Peyer's patch (tissue), 4 donors: ENCODE data around the gene CLDN5.

Experiments used
- POLR2A ChIP-seq, 2 donors: fragments of 450-650 bp; IDR thresholded peaks; one replicate each; pipeline ENCODE4 v1.5.1; 2017; ENCODE audit warnings: antibody characterized with exemption in 2 of 2, mild to moderate bottlenecking in 2 of 2, moderate library complexity in 2 of 2
- TF ChIP-seq, protein P1 (sequence below), 6 experiments: fragments of 450-650 bp in 4 of 6; fragments of 200-600 bp in 2 of 6; sonication (generic) in 1 of 6; IDR thresholded peaks; one replicate each; pipeline ENCODE4 v1.5.1; 2017 to 2019; ENCODE audit warnings: antibody characterized with exemption in 6 of 6, mild to moderate bottlenecking in 3 of 6, moderate library complexity in 1 of 6

DNA sequence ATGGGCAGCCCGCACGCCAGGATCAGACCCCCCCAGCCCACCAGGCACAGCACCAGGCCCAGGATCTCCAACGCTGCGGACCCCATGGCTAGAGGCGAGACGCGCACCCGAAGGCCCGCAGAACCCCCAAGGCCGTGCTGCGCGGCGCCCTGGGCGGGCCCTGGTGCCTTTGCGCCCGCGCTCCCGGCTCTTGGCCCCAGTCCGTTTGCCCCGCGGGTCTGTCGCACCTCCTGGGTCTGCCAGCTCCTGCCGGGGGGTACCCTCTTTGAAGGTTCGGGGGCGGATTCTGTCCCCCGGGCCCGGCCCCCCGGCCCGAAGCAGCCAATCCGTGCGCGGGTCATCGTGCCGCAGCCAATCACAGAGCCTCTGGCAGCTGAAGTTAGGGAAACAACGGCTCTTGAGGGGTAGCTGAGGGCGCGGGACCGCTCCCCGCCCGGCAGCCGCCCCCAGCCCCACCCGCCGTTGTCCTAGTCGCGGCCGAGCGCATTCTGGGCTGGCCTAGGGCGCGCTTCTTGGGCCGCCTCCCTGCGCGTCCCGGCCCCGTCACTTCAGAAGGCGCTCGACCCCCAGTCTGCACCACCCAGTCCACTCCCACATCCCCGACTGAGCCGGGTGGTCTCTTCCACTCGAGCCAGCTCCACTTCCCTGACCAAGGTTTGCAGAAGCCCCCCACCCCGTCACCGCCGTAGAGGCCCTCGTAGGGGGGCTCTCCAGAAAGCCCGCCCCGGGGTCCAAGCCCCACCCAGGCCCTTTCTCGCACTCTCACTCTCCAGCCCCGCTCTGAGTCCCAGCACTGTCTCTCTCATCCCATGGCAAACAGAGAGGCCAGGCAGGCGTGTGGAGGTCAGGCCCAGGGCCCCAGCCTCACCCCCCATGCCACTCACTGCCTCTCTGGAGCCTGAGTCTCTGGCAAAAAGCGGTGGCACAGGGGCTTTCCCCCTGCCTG lies at the start of gene CLDN5:
- TF ChIP-seq, protein P1, sequence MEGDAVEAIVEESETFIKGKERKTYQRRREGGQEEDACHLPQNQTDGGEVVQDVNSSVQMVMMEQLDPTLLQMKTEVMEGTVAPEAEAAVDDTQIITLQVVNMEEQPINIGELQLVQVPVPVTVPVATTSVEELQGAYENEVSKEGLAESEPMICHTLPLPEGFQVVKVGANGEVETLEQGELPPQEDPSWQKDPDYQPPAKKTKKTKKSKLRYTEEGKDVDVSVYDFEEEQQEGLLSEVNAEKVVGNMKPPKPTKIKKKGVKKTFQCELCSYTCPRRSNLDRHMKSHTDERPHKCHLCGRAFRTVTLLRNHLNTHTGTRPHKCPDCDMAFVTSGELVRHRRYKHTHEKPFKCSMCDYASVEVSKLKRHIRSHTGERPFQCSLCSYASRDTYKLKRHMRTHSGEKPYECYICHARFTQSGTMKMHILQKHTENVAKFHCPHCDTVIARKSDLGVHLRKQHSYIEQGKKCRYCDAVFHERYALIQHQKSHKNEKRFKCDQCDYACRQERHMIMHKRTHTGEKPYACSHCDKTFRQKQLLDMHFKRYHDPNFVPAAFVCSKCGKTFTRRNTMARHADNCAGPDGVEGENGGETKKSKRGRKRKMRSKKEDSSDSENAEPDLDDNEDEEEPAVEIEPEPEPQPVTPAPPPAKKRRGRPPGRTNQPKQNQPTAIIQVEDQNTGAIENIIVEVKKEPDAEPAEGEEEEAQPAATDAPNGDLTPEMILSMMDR (IDR thresholded peaks at IDR 0.05), result no peak
- no peak for TF ChIP-seq POLR2A (IDR thresholded peaks at IDR 0.05)
